GM10248 (cell line): ENCODE measurements around the gene SMAD7.

Source experiments
- CTCF ChIA-PET: fragments of 300-600 bp; sonication (Branson Sonifier 250); formaldehyde crosslinking; extraction: SDS; loops from one replicate; lab custom pipeline; 2021; ENCODE audit warnings: antibody characterized with exemption; lab: Yijun Ruan, JAX
- POLR2A ChIA-PET: fragments of 350-650 bp; sonication (Branson Sonifier 250); formaldehyde crosslinking; extraction: SDS; loops from one replicate; lab custom pipeline; 2020; ENCODE audit warnings: antibody characterized with exemption; lab: Yijun Ruan, JAX
- DNase-seq: peaks from one replicate; pipeline ENCODE4 v3.0.0; 2012; ENCODE audit errors: extremely low spot score
- TF ChIP-seq, protein P1 (sequence below): IDR thresholded peaks from 2 replicates; pipeline ENCODE4 v1.5.1; 2012; ENCODE audit warnings: mild to moderate bottlenecking, low read depth; ENCODE audit errors: extremely low read depth, missing control alignments, control extremely low read depth

The SMAD7 gene

DNA sequence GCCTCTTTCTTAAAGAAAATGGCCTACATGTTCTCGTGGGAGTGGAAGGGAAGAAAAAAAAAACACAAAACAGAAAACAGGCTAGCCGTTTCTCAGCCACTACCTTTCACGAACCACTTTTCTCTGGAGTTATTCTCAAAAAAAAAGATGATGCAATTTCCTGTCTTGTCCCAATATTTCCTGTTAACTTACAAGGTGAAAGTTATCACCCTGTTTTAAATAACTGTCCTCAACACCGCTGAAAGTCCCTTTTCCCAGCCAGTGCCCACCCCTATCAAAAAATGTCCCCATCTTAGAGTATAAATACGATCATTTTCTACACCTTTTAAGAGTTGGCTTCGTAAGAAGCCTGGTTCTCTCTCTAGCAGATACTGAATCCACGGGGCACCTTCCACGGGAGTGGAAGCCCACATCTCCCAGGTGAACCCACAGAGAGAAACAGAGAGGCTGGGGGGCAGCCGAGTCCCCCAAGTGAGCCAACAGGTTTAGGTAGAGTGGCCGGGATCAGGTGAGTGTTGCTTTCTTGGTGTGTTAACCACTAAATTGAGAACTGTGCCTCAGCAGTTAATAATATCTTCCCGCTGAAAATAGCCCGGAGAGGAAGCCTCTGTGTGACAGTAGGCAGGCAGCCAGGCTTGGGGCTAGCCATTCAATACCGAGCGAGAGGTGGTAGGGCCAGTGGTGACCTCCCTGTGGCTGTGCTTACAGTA is 15.9 kb downstream of the SMAD7 start:
- peak; percentile 62 for DNase-seq
- TF ChIP-seq, protein P1, sequence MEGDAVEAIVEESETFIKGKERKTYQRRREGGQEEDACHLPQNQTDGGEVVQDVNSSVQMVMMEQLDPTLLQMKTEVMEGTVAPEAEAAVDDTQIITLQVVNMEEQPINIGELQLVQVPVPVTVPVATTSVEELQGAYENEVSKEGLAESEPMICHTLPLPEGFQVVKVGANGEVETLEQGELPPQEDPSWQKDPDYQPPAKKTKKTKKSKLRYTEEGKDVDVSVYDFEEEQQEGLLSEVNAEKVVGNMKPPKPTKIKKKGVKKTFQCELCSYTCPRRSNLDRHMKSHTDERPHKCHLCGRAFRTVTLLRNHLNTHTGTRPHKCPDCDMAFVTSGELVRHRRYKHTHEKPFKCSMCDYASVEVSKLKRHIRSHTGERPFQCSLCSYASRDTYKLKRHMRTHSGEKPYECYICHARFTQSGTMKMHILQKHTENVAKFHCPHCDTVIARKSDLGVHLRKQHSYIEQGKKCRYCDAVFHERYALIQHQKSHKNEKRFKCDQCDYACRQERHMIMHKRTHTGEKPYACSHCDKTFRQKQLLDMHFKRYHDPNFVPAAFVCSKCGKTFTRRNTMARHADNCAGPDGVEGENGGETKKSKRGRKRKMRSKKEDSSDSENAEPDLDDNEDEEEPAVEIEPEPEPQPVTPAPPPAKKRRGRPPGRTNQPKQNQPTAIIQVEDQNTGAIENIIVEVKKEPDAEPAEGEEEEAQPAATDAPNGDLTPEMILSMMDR: no peak
- POLR2A ChIA-PET: no interaction called here
- CTCF ChIA-PET: interaction anchor here (1.1 kb wide), 1 partner anchor 10 kb away, joined by 4 read pairs; no protein-coding TSS in a partner anchor

DNA sequence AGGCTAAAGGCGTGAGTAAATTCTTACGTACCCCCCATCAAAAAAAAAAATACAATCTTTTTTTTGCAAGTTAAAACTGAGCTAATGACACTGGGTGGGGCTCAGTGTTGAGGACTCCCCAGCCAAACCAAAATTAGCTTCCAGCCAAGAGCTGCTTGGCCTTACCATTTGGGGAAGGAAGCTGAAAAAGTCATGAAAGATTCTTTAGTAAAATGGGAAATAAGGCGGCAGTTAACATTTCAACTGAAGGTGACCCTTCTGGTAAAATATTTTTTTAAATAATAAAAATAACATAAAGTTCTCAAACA is 16.4 kb downstream of the SMAD7 start:
- ChIA-PET CTCF (interaction anchor here (1.1 kb wide), 1 partner anchor 10 kb away, joined by 4 read pairs; no protein-coding TSS in a partner anchor), POLR2A (no interaction called here)
- TF ChIP-seq, protein P1: no peak
- no peak for DNase-seq

DNA sequence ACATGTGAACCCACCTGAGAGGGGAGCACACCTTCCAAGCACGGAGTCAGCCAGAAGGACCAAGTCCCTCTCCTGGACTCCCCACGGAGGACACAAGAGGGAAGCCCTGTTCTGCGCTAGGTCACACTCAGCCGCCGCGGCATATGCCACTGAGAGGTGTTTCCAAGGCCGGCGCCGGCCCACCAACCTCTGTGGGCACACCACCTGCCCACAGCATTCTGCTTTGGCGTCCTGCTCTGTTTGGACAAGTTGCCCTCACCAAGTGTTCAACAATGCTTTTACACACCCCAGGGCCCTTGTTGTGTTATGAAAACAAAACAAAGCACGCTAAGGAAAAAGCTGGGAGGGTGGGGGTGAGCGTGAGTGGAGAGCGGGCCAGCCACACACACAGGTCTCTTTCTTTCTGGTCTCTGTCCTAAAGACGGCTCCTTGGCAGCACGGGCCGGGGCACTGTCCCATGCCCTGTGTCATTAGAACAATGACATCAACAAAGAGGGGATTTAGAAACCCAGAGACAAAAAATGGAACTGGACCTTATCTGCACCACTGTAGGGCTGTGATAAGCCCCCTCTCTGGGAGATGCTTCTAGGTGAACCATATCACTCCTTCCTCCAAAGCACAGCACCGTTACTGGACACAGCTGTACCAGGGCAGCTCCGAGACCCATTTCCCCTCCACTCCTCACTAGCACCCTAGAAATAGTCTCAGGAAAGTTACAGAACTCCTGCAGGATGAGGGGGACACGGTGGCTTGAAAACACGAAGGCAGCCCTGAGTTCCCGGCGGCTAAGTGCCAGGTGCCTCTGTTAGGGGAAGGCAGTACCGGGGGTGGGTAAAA is 17.0 kb downstream of the SMAD7 start:
- TF ChIP-seq, protein P1: no peak
- CTCF ChIA-PET: interaction anchor here (0.8 to 2.0 kb wide), 4 partner anchors 9 to 19 kb away, joined by 3 to 6 read pairs (median 4); no protein-coding TSS in a partner anchor
- POLR2A ChIA-PET: no interaction called here
- no peak for DNase-seq

- TF ChIP-seq, protein P1: no peak
- ChIA-PET CTCF (interaction anchor here (0.8 to 2.0 kb wide), 5 partner anchors 8 to 19 kb away, joined by 3 to 6 read pairs (median 3); no protein-coding TSS in a partner anchor), POLR2A (interaction anchor here (0.6 kb wide), 1 partner anchor 19 kb away, joined by 4 read pairs; no protein-coding TSS in a partner anchor)
- DNase-seq: no peak
These were observed 17.8 kb downstream of the SMAD7 start for GRCh38 chr18:48932822-48933510.

GRCh38 chr18:48932462-48932818 is 18.3 kb downstream of the SMAD7 start:
- ChIA-PET POLR2A (interaction anchor here (0.6 kb wide), 1 partner anchor 20 kb away, joined by 4 read pairs; no protein-coding TSS in a partner anchor), CTCF (interaction anchor here (0.8 to 2.0 kb wide), 4 partner anchors 13 to 19 kb away, joined by 3 to 6 read pairs (median 4); no protein-coding TSS in a partner anchor)
- TF ChIP-seq, protein P1: no peak
- DNase-seq: no peak
